HCT116 (cell line): ENCODE results near the gene BCL6.

Source experiments
- EZH2 ChIP-seq: fragments of 200-600 bp; sonication (generic); IDR thresholded peaks from 2 replicates; pipeline ENCODE4 v1.6.1; 2017; ENCODE audit warnings: antibody characterized with exemption, mixed run types
- POLR2AphosphoS5 ChIP-seq: IDR thresholded peaks from 2 replicates; pipeline ENCODE4 v1.6.1; 2011; ENCODE audit warnings: mild to moderate bottlenecking, low read depth, low read length, moderate library complexity
- SRF ChIP-seq: IDR thresholded peaks from 2 replicates; pipeline ENCODE4 v1.6.1; 2012; ENCODE audit warnings: low read depth

GRCh38 chr3:187746059-187746441, 782 bp upstream of the BCL6 start:
- no peak for TF ChIP-seq POLR2AphosphoS5
- no peak for TF ChIP-seq SRF
- no peak for TF ChIP-seq EZH2
